Esophagus (tissue), 2 donors: ENCODE data around the gene TIMP2. TPM values are rescaled to one million over a fixed set of nuclear protein-coding genes. Genes with fewer than 3 reads are reported as not detected.

Source experiments
- H3K27ac ChIP-seq, 2 donors: one replicate each; pipeline ENCODE4 v1.5.1; 2013; ENCODE audit warnings: low read depth in 2 of 2, mild to moderate bottlenecking in 2 of 2, inconsistent platforms in 1 of 2, low read length in 1 of 2, moderate library complexity in 1 of 2
- H3K27me3 ChIP-seq, 2 donors: one replicate each; pipeline ENCODE4 v1.6.1; 2013; ENCODE audit warnings: low read length in 2 of 2, control low read depth in 1 of 2, mild to moderate bottlenecking in 1 of 2; ENCODE audit not compliant: insufficient read depth in 2 of 2, control insufficient read depth in 1 of 2
- H3K36me3 ChIP-seq, 2 donors: one replicate each; pipeline ENCODE4 v1.6.1; 2013; ENCODE audit warnings: low read length in 1 of 2; ENCODE audit not compliant: control insufficient read depth in 2 of 2, insufficient read depth in 2 of 2
- H3K4me1 ChIP-seq, 2 donors: one replicate each; pipeline ENCODE4 v1.6.1; 2013; ENCODE audit warnings: low read length in 1 of 2; ENCODE audit not compliant: control insufficient read depth in 2 of 2, insufficient read depth in 2 of 2
- H3K4me3 ChIP-seq, 2 donors: one replicate each; pipeline ENCODE4 v1.5.1; 2013; ENCODE audit warnings: low read length in 2 of 2, mild to moderate bottlenecking in 2 of 2, low read depth in 1 of 2, moderate library complexity in 1 of 2
- H3K9me3 ChIP-seq, 2 donors: one replicate each; pipeline ENCODE4 v1.6.1; 2013; ENCODE audit warnings: mild to moderate bottlenecking in 2 of 2, low read depth in 1 of 2, low read length in 1 of 2, moderate library complexity in 1 of 2; ENCODE audit not compliant: control insufficient read depth in 2 of 2, insufficient read depth in 1 of 2
- WGBS, 2 donors: extraction: QIAGEN DNeasy Blood & Tissue Kit; methylation state at CpG; one replicate each; pipeline ENCODE4 v1.1.7; 2013; 5-methylcytosine and 5-hydroxymethylcytosine counted together
- polyA plus RNA-seq, 2 donors: library from polyadenylated mRNA; stranded (reverse); fragments of 200-250 nt; gene quantifications; one replicate each; pipeline ENCODE4 v1.2.3, GENCODE V29; 2013
- donor health status: healthy with polysubstance abuse.
- donor health status: Bipolar disorder and iron deficiency.

Gene TIMP2
- polyA plus RNA-seq, 2 donors: 30.6 to 39.5 TPM

DNA sequence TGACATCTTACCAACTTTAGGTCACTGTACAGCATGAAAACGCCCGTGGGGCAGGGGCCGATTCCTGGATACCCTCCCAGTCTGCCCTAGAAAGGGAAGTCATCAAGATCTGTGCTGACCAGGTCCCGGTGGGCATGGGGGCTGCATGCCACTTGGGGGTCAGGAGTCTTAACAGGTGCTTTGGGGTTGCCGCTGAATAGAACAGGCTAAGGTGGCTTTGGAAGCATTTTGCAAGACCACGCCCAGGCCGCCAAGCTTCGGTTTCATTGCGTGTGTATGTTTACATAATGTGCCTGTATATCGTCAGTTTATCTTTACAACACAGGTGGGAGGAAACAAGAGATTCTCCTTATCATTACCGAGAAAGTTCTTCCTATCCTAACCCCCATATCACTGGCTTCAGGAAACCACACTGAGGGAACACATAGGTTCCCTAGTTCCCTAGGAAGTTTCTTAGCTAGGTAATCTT, 71.2 kb downstream of the TIMP2 start:
- no peaks in the 10 kb centered on the region for H3K9me3 ChIP-seq
- H3K4me3 ChIP-seq: no peak overlapping the region
- H3K27ac ChIP-seq: no peak overlapping the region
- peaks cover 7% of the 10 kb centered on the region in 2 donors for H3K36me3 ChIP-seq
- H3K4me1 ChIP-seq: peaks cover 0 to 2% of the 10 kb centered on the region in 2 donors
- H3K27me3 ChIP-seq: no peaks in the 10 kb centered on the region
- WGBS, 2 donors: 66 to 68% methylated on average over 11 of the region's 11 CpGs

DNA sequence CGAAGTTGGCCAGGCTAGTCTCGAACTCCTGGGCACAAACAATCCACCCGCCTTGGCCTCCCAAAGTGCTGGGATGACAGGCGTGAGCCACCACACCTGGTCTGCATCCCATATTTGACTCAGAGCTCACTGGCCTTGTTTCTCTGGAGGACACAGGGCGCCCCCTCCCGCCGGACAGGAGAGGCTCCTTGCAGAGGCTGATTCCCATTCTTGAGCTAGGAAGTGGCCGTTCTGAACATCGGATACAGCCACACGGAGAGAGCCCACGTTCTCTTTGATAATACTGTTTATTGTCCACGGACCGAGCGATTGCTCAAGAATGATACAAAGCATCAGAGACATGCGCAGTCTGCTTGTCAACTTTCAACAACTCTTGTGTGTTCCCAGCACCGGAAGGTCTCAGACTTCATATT, 72.5 kb downstream of the TIMP2 start:
- 76 to 80% methylated on average over 16 of the region's 16 CpGs for WGBS, 2 donors
- no peak overlapping the region for H3K4me3 ChIP-seq
- no peak overlapping the region for H3K27ac ChIP-seq
- no peaks in the 10 kb centered on the region for H3K9me3 ChIP-seq
- peaks cover 7% of the 10 kb centered on the region in 2 donors for H3K36me3 ChIP-seq
- H3K4me1 ChIP-seq: peaks cover 0 to 2% of the 10 kb centered on the region in 2 donors
- H3K27me3 ChIP-seq: no peaks in the 10 kb centered on the region

DNA sequence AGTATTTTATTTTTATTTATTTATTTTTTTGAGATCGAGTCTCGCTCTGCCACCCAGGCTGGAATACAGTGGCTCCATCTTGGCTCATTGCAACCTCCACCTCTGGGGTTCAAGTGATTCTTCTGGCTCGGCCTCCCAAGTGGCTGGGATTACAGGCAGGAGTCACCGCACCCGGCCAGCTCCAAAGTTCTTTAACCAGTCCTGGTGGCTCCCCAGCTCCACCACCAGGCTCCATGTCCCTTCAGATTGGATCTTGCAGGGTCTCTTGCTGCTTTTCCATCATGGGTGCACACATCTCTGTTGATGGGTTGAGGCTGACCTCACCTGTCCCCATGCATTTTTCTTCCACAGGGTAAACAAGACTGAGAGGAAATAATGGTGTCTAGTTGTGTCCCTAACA, 76.2 kb downstream of the TIMP2 start:
- Histone ChIP-seq H3K9me3 (no peaks in the 10 kb centered on the region), H3K4me3 (no peak overlapping the region), H3K4me1 (no peaks in the 10 kb centered on the region), H3K27me3 (no peaks in the 10 kb centered on the region), H3K27ac (no peak overlapping the region), H3K36me3 (peaks cover 0 to 3% of the 10 kb centered on the region in 2 donors)
- WGBS, 2 donors: 92 to 97% methylated on average over 5 of the region's 5 CpGs

DNA sequence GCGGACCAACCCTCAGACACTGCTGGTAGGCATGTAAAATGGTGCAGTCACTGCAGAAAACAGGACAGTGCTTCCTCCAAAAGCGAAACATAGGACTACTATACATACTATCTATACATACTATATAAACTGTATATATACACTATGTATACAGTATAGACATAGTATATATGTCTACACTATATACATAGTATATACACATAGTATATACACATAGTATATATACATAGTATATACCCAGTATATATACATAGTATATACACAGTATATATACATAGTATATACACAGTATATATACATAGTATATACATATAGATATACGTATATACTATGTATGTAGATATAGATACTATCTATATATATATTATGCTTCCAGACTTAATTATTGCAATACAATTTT, 78.1 kb downstream of the TIMP2 start:
- Histone ChIP-seq H3K27ac (no peak overlapping the region), H3K4me3 (no peak overlapping the region)
- WGBS, 2 donors: 91 to 99% methylated on average over 3 of the region's 3 CpGs

DNA sequence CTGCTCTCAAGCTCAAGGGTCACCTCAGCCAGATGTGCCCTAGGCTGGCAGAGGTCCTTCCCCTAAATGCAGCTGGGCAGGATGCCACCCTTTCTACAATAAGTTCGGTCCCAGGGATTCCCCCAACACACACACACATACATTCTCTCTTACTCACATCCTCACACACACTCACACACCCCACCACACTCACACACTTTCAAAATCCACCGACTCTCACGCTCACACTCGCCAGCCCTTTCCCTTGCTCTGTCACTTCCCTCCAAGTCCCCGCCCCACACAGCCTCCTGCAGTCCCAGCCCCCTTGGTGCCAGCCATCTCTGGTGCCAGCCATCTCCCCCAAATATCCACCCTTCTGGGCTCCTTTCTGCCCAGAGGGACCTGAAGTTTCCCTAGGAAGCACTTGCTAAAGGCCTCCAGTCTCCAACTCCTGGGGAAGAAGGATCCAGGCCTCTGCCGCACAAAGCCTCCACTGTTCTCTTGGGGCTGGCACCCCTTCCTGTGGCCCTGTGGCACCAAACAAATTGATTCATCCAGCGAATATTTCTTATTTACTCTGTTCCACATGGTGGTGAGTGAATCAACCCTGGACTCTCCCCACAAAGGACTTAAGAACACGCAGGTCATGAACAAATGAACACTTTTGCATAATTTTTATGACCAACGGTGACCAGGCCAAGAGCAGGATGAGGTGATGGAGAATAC, 80.7 kb downstream of the TIMP2 start:
- WGBS, 2 donors: 70 to 72% methylated on average over 9 of the region's 9 CpGs
- Histone ChIP-seq H3K4me3 (no peak overlapping the region), H3K36me3 (no peaks in the 10 kb centered on the region), H3K4me1 (peaks cover 0 to 3% of the 10 kb centered on the region in 2 donors), H3K27me3 (no peaks in the 10 kb centered on the region), H3K9me3 (no peaks in the 10 kb centered on the region), H3K27ac (no peak overlapping the region)

More for the DNA sequence above, 78.1 kb downstream of the TIMP2 start:
- Histone ChIP-seq H3K9me3 (no peaks in the 10 kb centered on the region), H3K27me3 (no peaks in the 10 kb centered on the region), H3K4me1 (no peaks in the 10 kb centered on the region), H3K36me3 (no peaks in the 10 kb centered on the region)

DNA sequence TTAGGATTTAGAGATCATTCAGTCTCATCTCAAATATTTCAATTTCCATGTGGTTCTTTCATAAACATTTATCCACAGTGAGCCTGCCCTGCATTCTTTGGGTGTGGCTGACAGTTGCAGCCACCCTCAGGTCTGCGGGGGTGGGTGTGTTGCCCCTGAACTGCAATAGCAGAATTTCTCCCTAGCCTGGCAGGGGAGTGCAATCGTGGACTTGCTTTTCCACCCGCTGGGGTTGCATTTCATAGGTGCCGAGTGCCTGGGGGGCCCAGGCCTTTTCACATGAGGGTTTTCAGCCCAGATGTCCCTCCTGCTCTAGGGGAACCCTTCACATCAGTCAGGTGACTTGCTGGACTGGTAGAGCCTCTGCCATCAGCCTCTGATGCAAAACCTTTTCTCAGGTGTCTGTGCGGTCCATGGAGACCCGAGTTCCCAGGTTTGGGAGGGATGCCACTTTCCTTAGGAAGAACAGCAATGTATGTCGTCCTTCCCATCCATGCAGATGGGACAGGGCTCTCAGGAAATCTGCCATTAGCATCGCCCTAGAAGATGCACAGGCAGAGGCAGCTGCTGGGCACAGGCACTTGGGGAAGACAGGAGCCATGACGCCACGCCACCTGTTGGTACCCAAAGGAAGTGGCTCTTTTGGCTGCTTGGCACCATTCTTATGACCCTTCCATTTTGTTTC, 82.2 kb downstream of the TIMP2 start:
- peaks cover 2 to 8% of the 10 kb centered on the region in 2 donors for H3K4me1 ChIP-seq
- H3K4me3 ChIP-seq: no peak overlapping the region
- H3K36me3 ChIP-seq: no peaks in the 10 kb centered on the region
- no peak overlapping the region for H3K27ac ChIP-seq
- no peaks in the 10 kb centered on the region for H3K27me3 ChIP-seq
- WGBS, 2 donors: 57 to 66% methylated on average over 10 of the region's 10 CpGs
- H3K9me3 ChIP-seq: no peaks in the 10 kb centered on the region

DNA sequence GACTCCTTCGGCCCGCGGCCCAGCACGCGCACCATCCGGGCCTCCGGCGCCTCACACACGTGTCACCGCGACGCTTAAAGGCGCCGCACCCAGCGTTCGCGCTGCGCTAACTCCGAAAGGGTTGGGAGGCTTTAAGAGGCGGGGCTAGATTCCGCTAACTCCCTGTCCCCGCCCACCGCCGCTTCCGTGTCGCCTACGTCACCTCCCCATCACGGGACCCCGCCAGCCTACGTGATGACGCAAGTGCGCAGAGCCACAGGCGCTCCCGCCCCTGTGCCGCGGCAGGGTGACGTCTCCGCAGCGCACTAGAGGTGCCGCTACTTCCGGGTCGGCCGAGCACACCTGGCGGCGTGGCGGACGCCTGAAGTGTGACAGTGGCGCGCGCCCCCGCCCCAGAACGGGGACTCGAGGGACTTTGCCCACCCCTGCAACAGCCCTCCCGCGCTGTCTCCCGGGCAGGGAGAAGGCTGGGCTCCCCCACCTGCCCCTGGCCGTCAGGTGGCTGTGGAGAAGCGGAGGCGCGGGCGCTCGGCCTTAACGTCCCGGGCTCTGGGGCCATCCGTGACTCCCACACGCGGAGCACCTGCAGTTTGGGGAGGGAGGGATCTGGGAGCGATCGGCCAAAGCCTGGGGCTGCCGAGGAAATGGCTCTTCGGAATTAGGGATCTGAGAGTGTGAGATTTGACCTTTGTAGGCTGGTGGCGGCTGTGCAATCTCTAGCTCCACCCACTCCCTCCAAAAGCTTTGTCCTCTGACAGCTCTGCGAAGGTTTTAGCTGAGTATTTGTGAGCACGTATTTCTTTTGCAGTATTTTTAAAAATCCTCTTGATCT, 84.2 kb downstream of the TIMP2 start, which contains the start of gene USP36:
USP36 (minus strand) TSS at position 35 of the 832 bp plus-strand sequence. CDS start 4,451 bp downstream, outside the sequence.
- H3K9me3 ChIP-seq: no peaks in the 10 kb centered on the region
- H3K4me1 ChIP-seq: peaks cover 2 to 13% of the 10 kb centered on the region in 2 donors
- H3K36me3 ChIP-seq: peaks cover under 1 to 10% of the 10 kb centered on the region in 2 donors
- no peaks in the 10 kb centered on the region for H3K27me3 ChIP-seq
- peak within 1 kb of the TSS; percentile 99 for H3K27ac ChIP-seq
- 0% methylated on average over 72 to 74 of the region's 74 CpGs for WGBS, 2 donors
- peak within 1 kb of the TSS; percentile 72 to 81 for H3K4me3 ChIP-seq

DNA sequence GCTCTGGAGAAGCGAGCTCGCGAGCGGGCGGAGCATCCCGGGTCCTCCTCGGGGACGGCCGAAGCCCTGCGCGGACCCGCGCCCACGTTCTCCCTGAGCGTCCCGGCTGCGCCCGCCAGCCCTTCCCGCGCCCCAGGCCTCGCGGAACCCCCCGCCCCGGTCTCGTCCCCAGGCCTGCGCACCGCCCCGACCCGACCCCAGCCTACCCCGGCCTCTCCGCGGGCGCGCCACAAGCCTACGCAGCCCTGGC, 84.7 kb downstream of the TIMP2 start:
- WGBS, 2 donors: 1% methylated on average over 26 to 35 of the region's 35 CpGs
- peaks cover 2 to 15% of the 10 kb centered on the region in 2 donors for H3K36me3 ChIP-seq
- peaks cover 2 to 13% of the 10 kb centered on the region in 2 donors for H3K4me1 ChIP-seq
- H3K27me3 ChIP-seq: no peaks in the 10 kb centered on the region
- H3K9me3 ChIP-seq: no peaks in the 10 kb centered on the region
- peak overlapping the region; percentile 62 to 81 for H3K4me3 ChIP-seq
- peak overlapping the region; percentile 97 to 99 for H3K27ac ChIP-seq

DNA sequence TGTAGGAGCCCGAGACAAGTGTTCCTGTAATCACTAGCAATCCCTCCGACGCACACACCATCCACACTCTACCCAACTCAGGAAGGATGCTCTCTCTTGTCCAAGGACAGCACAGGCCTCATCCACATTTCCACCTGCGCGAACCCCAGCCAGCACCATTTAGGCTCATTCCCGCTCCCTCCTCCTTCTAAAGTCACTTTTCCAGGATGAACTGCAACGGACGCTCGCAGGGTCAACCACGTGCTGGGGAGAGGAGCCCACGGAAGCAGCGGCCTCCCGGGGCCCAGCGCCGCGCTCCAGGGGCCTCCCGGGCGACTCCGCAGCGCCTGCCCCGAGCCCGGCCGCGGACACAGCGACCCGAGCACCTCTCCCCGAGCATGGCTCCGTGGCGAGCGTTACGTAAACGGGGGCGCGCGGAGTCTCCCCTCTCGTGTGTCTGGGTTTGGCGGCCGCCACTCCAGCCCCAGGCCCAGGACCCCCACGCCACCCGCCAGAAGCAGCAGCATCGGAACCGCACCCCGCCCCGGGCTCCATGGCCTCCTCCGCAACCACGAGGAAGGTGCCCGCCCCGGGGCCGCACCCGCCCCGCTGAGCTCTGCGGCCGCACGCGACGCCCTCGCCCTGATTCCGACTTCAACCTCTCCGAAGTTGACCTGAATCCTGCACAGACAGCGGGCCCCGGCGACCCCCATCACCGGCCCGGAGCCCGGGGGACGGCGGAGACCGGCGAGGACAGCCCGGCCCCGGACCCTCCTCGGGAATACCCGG, 85.2 kb downstream of the TIMP2 start:
- 1% methylated on average over 68 to 73 of the region's 73 CpGs for WGBS, 2 donors
- peaks cover 2 to 13% of the 10 kb centered on the region in 2 donors for H3K4me1 ChIP-seq
- H3K36me3 ChIP-seq: peaks cover 2 to 20% of the 10 kb centered on the region in 2 donors
- H3K4me3 ChIP-seq: peak overlapping the region; percentile 62 to 81
- H3K9me3 ChIP-seq: no peaks in the 10 kb centered on the region
- peak overlapping the region; percentile 97 to 99 for H3K27ac ChIP-seq
- no peaks in the 10 kb centered on the region for H3K27me3 ChIP-seq
